Colonic mucosa (tissue), 4 donors: Measurements from ENCODE around the gene PURB. TPM values are rescaled to one million over a fixed set of nuclear protein-coding genes. Genes with fewer than 3 reads are reported as not detected.
"Not testable (repeated sequence)": the region's sequence is repeated elsewhere in the genome, so short reads cannot be mapped to it uniquely, and the experiment has no call there.

ENCODE experiments used
- DNase-seq: peaks from one replicate; pipeline ENCODE4 v3.0.0-alpha.2; 2020
- H3K27ac ChIP-seq: fragments of 200-600 bp; one replicate; pipeline ENCODE4 v1.8.0; 2021
- H3K27me3 ChIP-seq: fragments of 200-600 bp; one replicate; pipeline ENCODE4 v1.8.0; 2021
- H3K36me3 ChIP-seq: fragments of 200-600 bp; one replicate; pipeline ENCODE4 v1.8.0; 2021
- H3K4me1 ChIP-seq: fragments of 200-600 bp; one replicate; pipeline ENCODE4 v1.8.0; 2021; ENCODE audit warnings: mild to moderate bottlenecking
- H3K4me3 ChIP-seq: fragments of 200-600 bp; one replicate; pipeline ENCODE4 v1.8.0; 2021
- H3K9ac ChIP-seq, 2 donors: one replicate each; pipeline ENCODE4 v1.7.0; 2013; ENCODE audit warnings: control low read depth in 2 of 2, low read depth in 2 of 2, low read length in 2 of 2
- H3K9me3 ChIP-seq: fragments of 200-600 bp; one replicate; pipeline ENCODE4 v1.8.0; 2021
- CTCF ChIP-seq: fragments of 200-600 bp; IDR thresholded peaks from one replicate; pipeline ENCODE4 v1.8.0; 2022; ENCODE audit warnings: antibody characterized with exemption, mild to moderate bottlenecking
- intact Hi-C: fragments of 100-400 bp; cut with DNase I; formaldehyde crosslinking; loops from one replicate; pipeline ENCODE4 v1.14.1; 2022
- total RNA-seq, 2 donors: library from RNA; stranded (reverse); fragmentation: NEBNext Ultra II Directional in 1 of 2; extraction: Animal tissue kit (Norgen Biotek cat#: 25700) in 1 of 2; gene quantifications; one replicate each; pipeline ENCODE4 v1.2.1, GENCODE V29; 2021
- donor health status: healthy.
- donor health status: DM: no; HTN: no; CAD: no.
- donor health status: DM: no; HTN: no; CAD: no.

Gene PURB
- total RNA-seq, 2 donors from 2014 or later, result 18.8 to 19.8 TPM

GRCh38 chr7:44849259-44849884, 36.0 kb downstream of the PURB start:
- TF ChIP-seq CTCF, result no peak
- Histone ChIP-seq H3K27ac (no peak overlapping the region), H3K27me3 (no peaks in the 10 kb centered on the region), H3K9ac (peak overlapping the region; percentile 75 to 86), H3K36me3 (no peaks in the 10 kb centered on the region), H3K9me3 (no peaks in the 10 kb centered on the region), H3K4me1 (no peaks in the 10 kb centered on the region), H3K4me3 (no peak overlapping the region)
- intact Hi-C loops, result loop anchor here (5.0 kb wide), 2 partner anchors 52 to 262 kb away; partner anchors contain the start of gene PPIA
- no peak for DNase-seq

GRCh38 chr7:44847920-44848634, 37.3 kb downstream of the PURB start, which contains the start of gene H2AZ2:
H2AZ2 (minus strand) TSS chr7:44848087; CDS start chr7:44847971, 116 bp downstream.
- Histone ChIP-seq H3K4me3 (peak within 1 kb of the TSS; percentile 61), H3K27me3 (no peaks in the 10 kb centered on the region), H3K9me3 (no peaks in the 10 kb centered on the region), H3K27ac (peak within 1 kb of the TSS; percentile 96), H3K4me1 (no peaks in the 10 kb centered on the region), H3K9ac (peak within 1 kb of the TSS; percentile 75 to 97), H3K36me3 (no peaks in the 10 kb centered on the region)
- intact Hi-C loops, result loop anchor here (5.0 kb wide), 2 partner anchors 51 to 261 kb away; partner anchors contain the start of gene PPIA
- DNase-seq, result peak; percentile 100
- peak; percentile 4 for TF ChIP-seq CTCF

- no peaks in the 10 kb centered on the region for H3K9me3 ChIP-seq
- DNase-seq, result peak; percentile 90
- H3K36me3 ChIP-seq, result no peaks in the 10 kb centered on the region
- intact Hi-C loops, result loop anchor here (5.0 kb wide), 2 partner anchors 50 to 260 kb away; partner anchors contain the start of gene PPIA
- TF ChIP-seq CTCF, result peak; percentile 72
- peak overlapping the region; percentile 71 to 97 for H3K9ac ChIP-seq
- no peaks in the 10 kb centered on the region for H3K4me1 ChIP-seq
- no peaks in the 10 kb centered on the region for H3K27me3 ChIP-seq
- H3K4me3 ChIP-seq, result peak overlapping the region; percentile 61
- peak overlapping the region; percentile 96 for H3K27ac ChIP-seq
Measured at GRCh38 chr7:44847509-44847919, 37.8 kb downstream of the PURB start.

- H3K4me3 ChIP-seq, result peak overlapping the region; percentile 61
- no peak for TF ChIP-seq CTCF
- intact Hi-C loops, result loop anchor here (5.0 kb wide), 2 partner anchors 50 to 260 kb away; partner anchors contain the start of gene PPIA
- peak overlapping the region; percentile 71 to 97 for H3K9ac ChIP-seq
- no peaks in the 10 kb centered on the region for H3K4me1 ChIP-seq
- peak overlapping the region; percentile 96 for H3K27ac ChIP-seq
- no peaks in the 10 kb centered on the region for H3K27me3 ChIP-seq
- no peak for DNase-seq
- H3K9me3 ChIP-seq, result no peaks in the 10 kb centered on the region
- no peaks in the 10 kb centered on the region for H3K36me3 ChIP-seq
Measured at GRCh38 chr7:44846816-44847508, 38.4 kb downstream of the PURB start.

- Histone ChIP-seq H3K9ac (peak overlapping the region in 1 of 2 donors; percentile 97), H3K4me3 (peak overlapping the region; percentile 61), H3K27ac (peak overlapping the region; percentile 96)
- H3K4me1 ChIP-seq, H3K9me3 ChIP-seq, H3K36me3 ChIP-seq, DNase-seq, H3K27me3 ChIP-seq: not testable (repeated sequence)
- intact Hi-C loops, result loop anchor here (5.0 kb wide), 2 partner anchors 49 to 259 kb away; partner anchors contain the start of gene PPIA
Measured at GRCh38 chr7:44846390-44846789, 38.9 kb downstream of the PURB start.
